Liver (tissue), 9 donors: ENCODE data around the gene RAD51C. TPM values are rescaled to one million over a fixed set of nuclear protein-coding genes. Genes with fewer than 3 reads are reported as not detected.

ENCODE experiments used
- DNase-seq: peaks from one replicate; pipeline ENCODE4 v3.0.0-alpha.2; 2017; ENCODE audit warnings: low spot score
- H3K27ac ChIP-seq, 2 donors: one replicate each; pipeline ENCODE4 v1.7.0; 2013; ENCODE audit warnings: inconsistent platforms in 2 of 2, low read length in 2 of 2, control low read depth in 1 of 2, low read depth in 1 of 2, mild to moderate bottlenecking in 1 of 2
- H3K27me3 ChIP-seq, 4 donors: one replicate each; pipeline versions ENCODE4 v1.6.1 to v1.7.0; 2013; ENCODE audit warnings: low read length in 3 of 4, inconsistent platforms in 1 of 4, mild to moderate bottlenecking in 1 of 4, moderate library complexity in 1 of 4; ENCODE audit not compliant: control insufficient read depth in 4 of 4, insufficient read depth in 4 of 4
- H3K36me3 ChIP-seq, 4 donors: one replicate each; pipeline versions ENCODE4 v1.6.1 to v1.7.0; 2013; ENCODE audit warnings: low read length in 3 of 4, mild to moderate bottlenecking in 3 of 4, low read depth in 1 of 4, moderate library complexity in 1 of 4; ENCODE audit not compliant: control insufficient read depth in 4 of 4, insufficient read depth in 3 of 4
- H3K4me1 ChIP-seq, 4 donors: one replicate each; pipeline versions ENCODE4 v1.6.1 to v1.7.0; 2013; ENCODE audit warnings: low read length in 3 of 4, mild to moderate bottlenecking in 3 of 4, moderate library complexity in 1 of 4; ENCODE audit not compliant: control insufficient read depth in 4 of 4, insufficient read depth in 4 of 4
- H3K4me3 ChIP-seq, 3 donors: one replicate each; pipeline versions ENCODE4 v1.6.1 to v1.7.0; 2013; ENCODE audit warnings: low read length in 3 of 3, control low read depth in 1 of 3, low read depth in 1 of 3, mild to moderate bottlenecking in 1 of 3
- H3K9ac ChIP-seq, 2 donors: one replicate each; pipeline ENCODE4 v1.7.0; 2013; ENCODE audit warnings: low read length in 2 of 2, mild to moderate bottlenecking in 2 of 2, moderate library complexity in 2 of 2, control low read depth in 1 of 2, low read depth in 1 of 2
- H3K9me3 ChIP-seq, 4 donors: one replicate each; pipeline versions ENCODE4 v1.6.1 to v1.7.0; 2013; ENCODE audit warnings: low read length in 3 of 4; ENCODE audit not compliant: control insufficient read depth in 4 of 4
- EGR1 ChIP-seq, 2 donors: IDR thresholded peaks; 2 replicates each; pipeline ENCODE4 v1.6.1; 2016 to 2018; ENCODE audit warnings: antibody characterized with exemption in 2 of 2, low read depth in 2 of 2
- FOXA1 ChIP-seq: IDR thresholded peaks from 2 replicates; pipeline ENCODE4 v1.6.1; 2016; ENCODE audit warnings: antibody characterized with exemption
- FOXA2 ChIP-seq: IDR thresholded peaks from 2 replicates; pipeline ENCODE4 v1.6.1; 2016; ENCODE audit warnings: antibody characterized with exemption
- GABPA ChIP-seq, 2 donors: IDR thresholded peaks in 1 of 2; conservative IDR thresholded peaks in 1 of 2; 2 replicates each; pipeline ENCODE4 v1.6.1; 2016; ENCODE audit warnings: antibody characterized with exemption in 2 of 2, mild to moderate bottlenecking in 1 of 2, moderate library complexity in 1 of 2
- HNF4A ChIP-seq, 2 donors: conservative IDR thresholded peaks; 2 replicates each; pipeline ENCODE4 v1.6.1; 2016; ENCODE audit warnings: antibody characterized with exemption in 2 of 2, mild to moderate bottlenecking in 2 of 2
- HNF4G ChIP-seq: IDR thresholded peaks from 2 replicates; pipeline ENCODE4 v1.6.1; 2016; ENCODE audit warnings: antibody characterized with exemption
- JUND ChIP-seq, 2 donors: IDR thresholded peaks; 2 replicates each; pipeline ENCODE4 v1.6.1; 2016; ENCODE audit warnings: antibody characterized with exemption in 2 of 2
- NR2F2 ChIP-seq: IDR thresholded peaks from 2 replicates; pipeline ENCODE4 v1.6.1; 2016; ENCODE audit warnings: antibody characterized with exemption
- RAD21 ChIP-seq, 2 donors: IDR thresholded peaks; 2 replicates each; pipeline ENCODE4 v1.6.1; 2016; ENCODE audit warnings: antibody characterized with exemption in 2 of 2, mild to moderate bottlenecking in 2 of 2
- RXRA ChIP-seq, 2 donors: IDR thresholded peaks; 2 replicates each; pipeline ENCODE4 v1.6.1; 2017 to 2018; ENCODE audit warnings: antibody characterized with exemption in 2 of 2, mild to moderate bottlenecking in 1 of 2
- SP1 ChIP-seq: IDR thresholded peaks from 2 replicates; pipeline ENCODE4 v1.6.1; 2018; ENCODE audit warnings: antibody characterized with exemption, mild to moderate bottlenecking
- TAF1 ChIP-seq: conservative IDR thresholded peaks from 2 replicates; pipeline ENCODE4 v1.6.1; 2016; ENCODE audit warnings: antibody characterized with exemption, mild to moderate bottlenecking
- YY1 ChIP-seq: IDR thresholded peaks from 2 replicates; pipeline ENCODE4 v1.6.1; 2016; ENCODE audit warnings: antibody characterized with exemption, mild to moderate bottlenecking
- WGBS: extraction: QIAGEN DNeasy Blood & Tissue Kit; methylation state at CpG from one replicate; pipeline ENCODE4 v1.1.7; 2013; 5-methylcytosine and 5-hydroxymethylcytosine counted together
- polyA plus RNA-seq, 2 donors: library from polyadenylated mRNA; stranded (reverse) in 1 of 2; unstranded in 1 of 2; fragments of 200-250 nt in 1 of 2; fragments of >200 nt in 1 of 2; fragmentation: Nextera tagmentation in 1 of 2; extraction: Ambion mirVana in 1 of 2; gene quantifications; one replicate each; pipeline versions ENCODE4 v1.2.1 to v1.2.3, GENCODE V29; 2013 to 2015
- total RNA-seq, 2 donors: library from RNA; depleted of rRNA; stranded (reverse); fragments of >200 nt; gene quantifications; one replicate each; pipeline ENCODE4 v1.2.3, GENCODE V29; 2014
- TF ChIP-seq, protein P1 (sequence below): IDR thresholded peaks from 2 replicates; pipeline ENCODE4 v1.6.1; 2016; ENCODE audit warnings: antibody characterized with exemption, mild to moderate bottlenecking
- TF ChIP-seq, protein P2 (sequence below): IDR thresholded peaks from 2 replicates; pipeline ENCODE4 v1.6.1; 2016; ENCODE audit warnings: antibody characterized with exemption
- TF ChIP-seq, protein P3 (sequence below): fragments of 150-350 bp; IDR thresholded peaks from 2 replicates; pipeline ENCODE4 v1.5.1; 2017; ENCODE audit warnings: improper control_type of control experiment, low read depth, low read length; ENCODE audit not compliant: missing input control
- TF ChIP-seq, protein P4 (sequence below): IDR thresholded peaks from 2 replicates; pipeline ENCODE4 v1.6.1; 2016; ENCODE audit warnings: antibody characterized with exemption
- TF ChIP-seq, protein P5 (sequence below): IDR thresholded peaks from 2 replicates; pipeline ENCODE4 v1.6.1; 2016; ENCODE audit warnings: antibody characterized with exemption
- donor health status: healthy.
- donor health status: healthy.
- donor health status: healthy.
- donor health status: healthy.
- donor health status: healthy.

RAD51C gene
- total and polyA plus RNA-seq, 4 donors: 6.9 to 22.2 (median 12.5) TPM

DNA sequence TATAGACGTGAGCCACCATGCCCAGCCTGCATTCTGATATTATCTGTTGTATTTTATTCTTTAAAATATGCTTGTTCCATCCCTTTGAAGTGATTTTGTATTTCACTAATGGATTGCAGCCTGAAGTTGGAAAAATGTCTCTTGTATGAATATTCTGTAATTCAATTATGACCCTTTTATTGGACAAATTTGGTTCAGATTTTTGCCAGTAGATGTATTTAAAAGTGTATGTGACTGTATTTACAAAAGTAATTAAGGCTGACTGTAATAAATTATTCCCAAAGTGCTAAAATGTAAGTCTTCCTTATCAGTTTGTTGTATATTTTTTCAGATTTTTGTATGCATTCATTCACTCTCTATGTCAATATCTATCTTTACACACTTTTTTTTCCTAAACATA lies 87.0 kb downstream of the RAD51C start:
- no peak for TF ChIP-seq JUND (IDR thresholded peaks at IDR 0.05)
- no peak for TF ChIP-seq HNF4A (conservative IDR thresholded peaks at IDR 0.05)
- TF ChIP-seq HNF4G: no peak
- TF ChIP-seq YY1: no peak
- TF ChIP-seq RXRA (IDR thresholded peaks at IDR 0.05): no peak
- TF ChIP-seq, protein P1, sequence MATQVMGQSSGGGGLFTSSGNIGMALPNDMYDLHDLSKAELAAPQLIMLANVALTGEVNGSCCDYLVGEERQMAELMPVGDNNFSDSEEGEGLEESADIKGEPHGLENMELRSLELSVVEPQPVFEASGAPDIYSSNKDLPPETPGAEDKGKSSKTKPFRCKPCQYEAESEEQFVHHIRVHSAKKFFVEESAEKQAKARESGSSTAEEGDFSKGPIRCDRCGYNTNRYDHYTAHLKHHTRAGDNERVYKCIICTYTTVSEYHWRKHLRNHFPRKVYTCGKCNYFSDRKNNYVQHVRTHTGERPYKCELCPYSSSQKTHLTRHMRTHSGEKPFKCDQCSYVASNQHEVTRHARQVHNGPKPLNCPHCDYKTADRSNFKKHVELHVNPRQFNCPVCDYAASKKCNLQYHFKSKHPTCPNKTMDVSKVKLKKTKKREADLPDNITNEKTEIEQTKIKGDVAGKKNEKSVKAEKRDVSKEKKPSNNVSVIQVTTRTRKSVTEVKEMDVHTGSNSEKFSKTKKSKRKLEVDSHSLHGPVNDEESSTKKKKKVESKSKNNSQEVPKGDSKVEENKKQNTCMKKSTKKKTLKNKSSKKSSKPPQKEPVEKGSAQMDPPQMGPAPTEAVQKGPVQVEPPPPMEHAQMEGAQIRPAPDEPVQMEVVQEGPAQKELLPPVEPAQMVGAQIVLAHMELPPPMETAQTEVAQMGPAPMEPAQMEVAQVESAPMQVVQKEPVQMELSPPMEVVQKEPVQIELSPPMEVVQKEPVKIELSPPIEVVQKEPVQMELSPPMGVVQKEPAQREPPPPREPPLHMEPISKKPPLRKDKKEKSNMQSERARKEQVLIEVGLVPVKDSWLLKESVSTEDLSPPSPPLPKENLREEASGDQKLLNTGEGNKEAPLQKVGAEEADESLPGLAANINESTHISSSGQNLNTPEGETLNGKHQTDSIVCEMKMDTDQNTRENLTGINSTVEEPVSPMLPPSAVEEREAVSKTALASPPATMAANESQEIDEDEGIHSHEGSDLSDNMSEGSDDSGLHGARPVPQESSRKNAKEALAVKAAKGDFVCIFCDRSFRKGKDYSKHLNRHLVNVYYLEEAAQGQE: no peak
- TF ChIP-seq, protein P2, sequence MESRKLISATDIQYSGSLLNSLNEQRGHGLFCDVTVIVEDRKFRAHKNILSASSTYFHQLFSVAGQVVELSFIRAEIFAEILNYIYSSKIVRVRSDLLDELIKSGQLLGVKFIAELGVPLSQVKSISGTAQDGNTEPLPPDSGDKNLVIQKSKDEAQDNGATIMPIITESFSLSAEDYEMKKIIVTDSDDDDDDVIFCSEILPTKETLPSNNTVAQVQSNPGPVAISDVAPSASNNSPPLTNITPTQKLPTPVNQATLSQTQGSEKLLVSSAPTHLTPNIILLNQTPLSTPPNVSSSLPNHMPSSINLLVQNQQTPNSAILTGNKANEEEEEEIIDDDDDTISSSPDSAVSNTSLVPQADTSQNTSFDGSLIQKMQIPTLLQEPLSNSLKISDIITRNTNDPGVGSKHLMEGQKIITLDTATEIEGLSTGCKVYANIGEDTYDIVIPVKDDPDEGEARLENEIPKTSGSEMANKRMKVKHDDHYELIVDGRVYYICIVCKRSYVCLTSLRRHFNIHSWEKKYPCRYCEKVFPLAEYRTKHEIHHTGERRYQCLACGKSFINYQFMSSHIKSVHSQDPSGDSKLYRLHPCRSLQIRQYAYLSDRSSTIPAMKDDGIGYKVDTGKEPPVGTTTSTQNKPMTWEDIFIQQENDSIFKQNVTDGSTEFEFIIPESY: no peak
- H3K4me3 ChIP-seq: no peak overlapping the region
- no peak overlapping the region for H3K27ac ChIP-seq
- H3K9me3 ChIP-seq: no peaks in the 10 kb centered on the region
- no peak overlapping the region for H3K9ac ChIP-seq
- 71% methylated on average over 1 of the region's 1 CpG for WGBS
- no peaks in the 10 kb centered on the region for H3K4me1 ChIP-seq
- DNase-seq: no peak
- H3K36me3 ChIP-seq: no peaks in the 10 kb centered on the region
- no peaks in the 10 kb centered on the region for H3K27me3 ChIP-seq

DNA sequence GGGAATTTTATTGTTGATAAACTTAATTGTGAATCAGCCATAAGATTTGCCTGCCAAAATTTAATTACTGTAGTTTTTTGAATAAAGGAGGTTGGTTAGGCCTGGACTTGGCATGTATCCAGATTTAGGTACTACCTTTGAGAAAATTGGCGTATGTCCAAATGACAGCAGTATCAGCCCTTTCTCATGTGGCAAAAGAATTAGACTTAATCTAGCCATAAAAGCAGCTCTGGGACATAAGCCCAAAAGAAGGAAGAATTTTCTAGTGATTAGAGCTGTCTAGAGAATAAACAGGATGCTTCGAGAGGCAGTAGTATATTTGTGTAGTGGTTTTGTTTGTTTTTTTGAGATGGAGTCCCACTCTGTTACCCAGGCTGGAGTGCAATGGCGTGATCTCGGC lies 91.0 kb downstream of the RAD51C start:
- Histone ChIP-seq H3K27ac (no peak overlapping the region), H3K9me3 (no peaks in the 10 kb centered on the region), H3K27me3 (no peaks in the 10 kb centered on the region), H3K4me1 (no peaks in the 10 kb centered on the region), H3K36me3 (no peaks in the 10 kb centered on the region), H3K4me3 (no peak overlapping the region), H3K9ac (no peak overlapping the region)
- no peak for DNase-seq
- WGBS: 68% methylated on average over 4 of the region's 4 CpGs
- TF ChIP-seq EGR1 (IDR thresholded peaks at IDR 0.05; ENCODE audit: low read depth in 2 of 2) (no peak), HNF4G (no peak), RAD21 (IDR thresholded peaks at IDR 0.05) (no peak), FOXA1 (no peak), TAF1 (no peak), GABPA (IDR thresholded peaks at IDR 0.05 in 1 of 2, conservative IDR thresholded peaks at IDR 0.05 in 1 of 2) (no peak), HNF4A (conservative IDR thresholded peaks at IDR 0.05) (no peak), NR2F2 (no peak), RXRA (IDR thresholded peaks at IDR 0.05) (no peak), SP1 (no peak), JUND (IDR thresholded peaks at IDR 0.05) (no peak), YY1 (no peak), FOXA2 (no peak)
- TF ChIP-seq, protein P3, sequence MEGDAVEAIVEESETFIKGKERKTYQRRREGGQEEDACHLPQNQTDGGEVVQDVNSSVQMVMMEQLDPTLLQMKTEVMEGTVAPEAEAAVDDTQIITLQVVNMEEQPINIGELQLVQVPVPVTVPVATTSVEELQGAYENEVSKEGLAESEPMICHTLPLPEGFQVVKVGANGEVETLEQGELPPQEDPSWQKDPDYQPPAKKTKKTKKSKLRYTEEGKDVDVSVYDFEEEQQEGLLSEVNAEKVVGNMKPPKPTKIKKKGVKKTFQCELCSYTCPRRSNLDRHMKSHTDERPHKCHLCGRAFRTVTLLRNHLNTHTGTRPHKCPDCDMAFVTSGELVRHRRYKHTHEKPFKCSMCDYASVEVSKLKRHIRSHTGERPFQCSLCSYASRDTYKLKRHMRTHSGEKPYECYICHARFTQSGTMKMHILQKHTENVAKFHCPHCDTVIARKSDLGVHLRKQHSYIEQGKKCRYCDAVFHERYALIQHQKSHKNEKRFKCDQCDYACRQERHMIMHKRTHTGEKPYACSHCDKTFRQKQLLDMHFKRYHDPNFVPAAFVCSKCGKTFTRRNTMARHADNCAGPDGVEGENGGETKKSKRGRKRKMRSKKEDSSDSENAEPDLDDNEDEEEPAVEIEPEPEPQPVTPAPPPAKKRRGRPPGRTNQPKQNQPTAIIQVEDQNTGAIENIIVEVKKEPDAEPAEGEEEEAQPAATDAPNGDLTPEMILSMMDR: no peak
- TF ChIP-seq, protein P4, sequence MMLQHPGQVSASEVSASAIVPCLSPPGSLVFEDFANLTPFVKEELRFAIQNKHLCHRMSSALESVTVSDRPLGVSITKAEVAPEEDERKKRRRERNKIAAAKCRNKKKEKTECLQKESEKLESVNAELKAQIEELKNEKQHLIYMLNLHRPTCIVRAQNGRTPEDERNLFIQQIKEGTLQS: no peak
- TF ChIP-seq, protein P5, sequence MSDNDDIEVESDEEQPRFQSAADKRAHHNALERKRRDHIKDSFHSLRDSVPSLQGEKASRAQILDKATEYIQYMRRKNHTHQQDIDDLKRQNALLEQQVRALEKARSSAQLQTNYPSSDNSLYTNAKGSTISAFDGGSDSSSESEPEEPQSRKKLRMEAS: no peak
- TF ChIP-seq, protein P2: no peak
- TF ChIP-seq, protein P1: no peak
